HL-60/S4 treated with phorbol 12-myristate 13-acetate at 8.2 ng/mL for 4 days and 3 days (cell line): ENCODE results near the gene LRPPRC.
"Not testable (repeated sequence)": the region's sequence is repeated elsewhere in the genome, so short reads cannot be mapped to it uniquely, and the experiment has no call there.

Source experiments
- in situ Hi-C: fragments of 300-500 bp; cut with MboI; formaldehyde crosslinking; loops from 2 replicates; pipeline ENCODE4 v1.15.0; 2022; ENCODE audit warnings: low sequenced_read_pairs

The LRPPRC gene

GRCh38 chr2:43995733-43996533 is at the start of gene LRPPRC:
Gene LRPPRC (minus strand): TSS chr2:43995989. CDS start chr2:43995947, 42 bp downstream.
- in situ Hi-C loops: no loop called here

GRCh38 chr2:44045061-44045460 is 49.3 kb upstream of the LRPPRC start:
- in situ Hi-C loops: loop anchor here (25.0 kb wide), 2 partner anchors 442 to 917 kb away; no protein-coding TSS in a partner anchor

GRCh38 chr2:44044281-44044720 is 48.5 kb upstream of the LRPPRC start:
- in situ Hi-C loops: loop anchor here (25.0 kb wide), 2 partner anchors 443 to 918 kb away; no protein-coding TSS in a partner anchor

- in situ Hi-C loops: loop anchor here (25.0 kb wide), 2 partner anchors 447 to 922 kb away; no protein-coding TSS in a partner anchor
These were observed 44.6 kb upstream of the LRPPRC start for GRCh38 chr2:44040365-44040764.

GRCh38 chr2:44038277-44038676 is 42.5 kb upstream of the LRPPRC start:
- in situ Hi-C loops: loop anchor here (25.0 kb wide), 2 partner anchors 449 to 924 kb away; no protein-coding TSS in a partner anchor

- in situ Hi-C loops: loop anchor here (25.0 kb wide), 2 partner anchors 450 to 925 kb away; no protein-coding TSS in a partner anchor
These were observed 41.4 kb upstream of the LRPPRC start for GRCh38 chr2:44037221-44037620.

- in situ Hi-C loops: loop anchor here (25.0 kb wide), 2 partner anchors 453 to 928 kb away; no protein-coding TSS in a partner anchor
These were observed 38.2 kb upstream of the LRPPRC start for GRCh38 chr2:44033947-44034346.

- in situ Hi-C loops: loop anchor here (25.0 kb wide), 2 partner anchors 460 to 935 kb away; no protein-coding TSS in a partner anchor
These were observed 31.3 kb upstream of the LRPPRC start for GRCh38 chr2:44027076-44027475.

- in situ Hi-C loops: no loop called here
These were observed 20.5 kb upstream of the LRPPRC start for GRCh38 chr2:44016282-44016681.

- in situ Hi-C loops: no loop called here
These were observed 19.4 kb upstream of the LRPPRC start for GRCh38 chr2:44015239-44015638.

GRCh38 chr2:44013205-44013604 is 17.4 kb upstream of the LRPPRC start:
- in situ Hi-C loops: not testable (repeated sequence)

GRCh38 chr2:44010266-44010665 is 14.5 kb upstream of the LRPPRC start:
- in situ Hi-C loops: no loop called here

- in situ Hi-C loops: no loop called here
These were observed 13.4 kb upstream of the LRPPRC start for GRCh38 chr2:44009136-44009735.

- in situ Hi-C loops: no loop called here
These were observed 10.1 kb upstream of the LRPPRC start for GRCh38 chr2:44005846-44006245.

GRCh38 chr2:44004735-44005602 is 9.2 kb upstream of the LRPPRC start:
- in situ Hi-C loops: no loop called here

GRCh38 chr2:44001716-44002115 is 5.9 kb upstream of the LRPPRC start:
- in situ Hi-C loops: no loop called here

- in situ Hi-C loops: no loop called here
These were observed 2.5 kb upstream of the LRPPRC start for GRCh38 chr2:43998263-43998662.

- in situ Hi-C loops: no loop called here
These were observed 2.4 kb downstream of the LRPPRC start for GRCh38 chr2:43993437-43993836.

- in situ Hi-C loops: no loop called here
These were observed 6.2 kb downstream of the LRPPRC start for GRCh38 chr2:43989545-43989944.

GRCh38 chr2:43986600-43986999 is 9.2 kb downstream of the LRPPRC start:
- in situ Hi-C loops: no loop called here

GRCh38 chr2:43985359-43985758 is 10.4 kb downstream of the LRPPRC start:
- in situ Hi-C loops: no loop called here
